HG02571 (cell line): ENCODE measurements around the gene DIAPH2.

Experiments
- ATAC-seq: cut with Tn5 transposase; IDR thresholded peaks from one replicate; pipeline ENCODE4 v1.9.1; 2021; ENCODE audit warnings: mild to moderate bottlenecking, moderate library complexity; ENCODE audit not compliant: unreplicated experiment

Gene DIAPH2

GRCh38 chrX:97531825-97532224 lies 847.2 kb downstream of the DIAPH2 start:
- ATAC-seq, result no peak

- ATAC-seq, result no peak
These were observed 854.1 kb downstream of the DIAPH2 start for GRCh38 chrX:97538745-97539144.

GRCh38 chrX:97539970-97540519 lies 855.4 kb downstream of the DIAPH2 start:
- ATAC-seq, result no peak

- ATAC-seq, result no peak
These were observed 863.4 kb downstream of the DIAPH2 start for GRCh38 chrX:97547877-97548578.

- ATAC-seq, result no peak
These were observed 867.2 kb downstream of the DIAPH2 start for GRCh38 chrX:97551821-97552220.

GRCh38 chrX:97553833-97554232 lies 869.2 kb downstream of the DIAPH2 start:
- ATAC-seq, result no peak

GRCh38 chrX:97556359-97556758 lies 871.7 kb downstream of the DIAPH2 start:
- ATAC-seq, result no peak

GRCh38 chrX:97563531-97564133 lies 879.0 kb downstream of the DIAPH2 start:
- ATAC-seq, result peak; percentile 98

GRCh38 chrX:97564496-97564895 lies 879.9 kb downstream of the DIAPH2 start:
- no peak for ATAC-seq

GRCh38 chrX:97587171-97587570 lies 902.5 kb downstream of the DIAPH2 start:
- no peak for ATAC-seq

- ATAC-seq, result no peak
These were observed 910.1 kb downstream of the DIAPH2 start for GRCh38 chrX:97594646-97595224.

- no peak for ATAC-seq
These were observed 913.3 kb downstream of the DIAPH2 start for GRCh38 chrX:97597954-97598353.

- no peak for ATAC-seq
These were observed 918.0 kb downstream of the DIAPH2 start for GRCh38 chrX:97602465-97603258.

GRCh38 chrX:97605271-97605670 lies 920.6 kb downstream of the DIAPH2 start:
- no peak for ATAC-seq

- ATAC-seq, result no peak
These were observed 924.7 kb downstream of the DIAPH2 start for GRCh38 chrX:97609357-97609756.

GRCh38 chrX:97609938-97610337 lies 925.3 kb downstream of the DIAPH2 start:
- ATAC-seq, result no peak

GRCh38 chrX:97616883-97617530 lies 932.4 kb downstream of the DIAPH2 start:
- ATAC-seq, result peak; percentile 96

- ATAC-seq, result no peak
These were observed 934.9 kb downstream of the DIAPH2 start for GRCh38 chrX:97619499-97619898.

GRCh38 chrX:97622111-97622510 lies 937.5 kb downstream of the DIAPH2 start:
- no peak for ATAC-seq

- no peak for ATAC-seq
These were observed 943.7 kb downstream of the DIAPH2 start for GRCh38 chrX:97628326-97628725.
